ENCODE data around the gene TCF7.

GRCh38 chr5:134086225-134086942 lies 28.1 kb upstream of the TCF7 start:
- TF ChIP-seq CTCF (IDR thresholded peaks at IDR 0.05) (no peak), POLR2A (IDR thresholded peaks at IDR 0.05) (no peak)
